ENCODE measurements around the gene SACS. TPM values are rescaled to one million over a fixed set of nuclear protein-coding genes. Genes with fewer than 3 reads are reported as not detected.

Gene SACS
- total RNA-seq, 1 experiment from 2014 or later, result 19.8 TPM

DNA sequence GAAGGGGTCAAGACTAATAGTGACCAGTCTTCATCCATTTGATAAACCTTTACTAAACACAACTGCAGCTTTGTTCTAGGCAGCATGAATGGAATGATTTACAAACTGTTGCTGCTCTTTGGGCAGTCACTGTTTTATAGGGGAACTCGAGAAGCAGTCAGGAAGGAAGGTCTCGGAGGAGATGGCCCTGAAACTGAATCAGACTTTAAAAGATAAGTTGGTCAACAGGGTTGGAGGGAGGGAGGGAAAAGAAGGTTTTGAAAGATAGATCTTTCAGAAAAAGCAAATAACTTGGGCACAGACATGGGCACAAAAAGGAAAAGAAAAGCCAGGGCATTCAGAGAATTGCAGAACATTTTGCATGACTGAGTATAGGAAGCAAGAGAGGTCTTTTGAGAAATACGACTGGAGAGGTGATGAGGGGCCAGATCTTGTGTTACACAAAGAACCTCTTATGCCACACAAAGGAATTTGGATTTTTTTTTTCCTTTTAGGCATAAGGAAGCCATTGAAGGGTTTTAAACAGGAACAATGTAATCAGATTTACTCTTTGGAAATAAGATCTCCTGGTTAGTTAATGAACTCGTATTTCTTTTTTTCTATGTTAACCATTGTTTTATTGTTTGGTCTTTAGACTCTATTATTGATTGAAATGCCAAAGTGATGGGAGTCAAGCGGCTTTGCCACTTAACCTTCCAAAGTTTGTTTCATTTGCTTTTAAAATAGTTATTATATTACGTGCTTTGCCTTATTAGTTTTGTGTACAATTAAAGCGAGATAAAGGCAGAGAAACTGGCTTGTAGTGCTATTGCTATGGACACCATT is 37.5 kb upstream of the SACS start:
- no peak for TF ChIP-seq TCF7L2 (IDR thresholded peaks at IDR 0.05; ENCODE audit: low read depth, low read length)
- TF ChIP-seq, protein P1, sequence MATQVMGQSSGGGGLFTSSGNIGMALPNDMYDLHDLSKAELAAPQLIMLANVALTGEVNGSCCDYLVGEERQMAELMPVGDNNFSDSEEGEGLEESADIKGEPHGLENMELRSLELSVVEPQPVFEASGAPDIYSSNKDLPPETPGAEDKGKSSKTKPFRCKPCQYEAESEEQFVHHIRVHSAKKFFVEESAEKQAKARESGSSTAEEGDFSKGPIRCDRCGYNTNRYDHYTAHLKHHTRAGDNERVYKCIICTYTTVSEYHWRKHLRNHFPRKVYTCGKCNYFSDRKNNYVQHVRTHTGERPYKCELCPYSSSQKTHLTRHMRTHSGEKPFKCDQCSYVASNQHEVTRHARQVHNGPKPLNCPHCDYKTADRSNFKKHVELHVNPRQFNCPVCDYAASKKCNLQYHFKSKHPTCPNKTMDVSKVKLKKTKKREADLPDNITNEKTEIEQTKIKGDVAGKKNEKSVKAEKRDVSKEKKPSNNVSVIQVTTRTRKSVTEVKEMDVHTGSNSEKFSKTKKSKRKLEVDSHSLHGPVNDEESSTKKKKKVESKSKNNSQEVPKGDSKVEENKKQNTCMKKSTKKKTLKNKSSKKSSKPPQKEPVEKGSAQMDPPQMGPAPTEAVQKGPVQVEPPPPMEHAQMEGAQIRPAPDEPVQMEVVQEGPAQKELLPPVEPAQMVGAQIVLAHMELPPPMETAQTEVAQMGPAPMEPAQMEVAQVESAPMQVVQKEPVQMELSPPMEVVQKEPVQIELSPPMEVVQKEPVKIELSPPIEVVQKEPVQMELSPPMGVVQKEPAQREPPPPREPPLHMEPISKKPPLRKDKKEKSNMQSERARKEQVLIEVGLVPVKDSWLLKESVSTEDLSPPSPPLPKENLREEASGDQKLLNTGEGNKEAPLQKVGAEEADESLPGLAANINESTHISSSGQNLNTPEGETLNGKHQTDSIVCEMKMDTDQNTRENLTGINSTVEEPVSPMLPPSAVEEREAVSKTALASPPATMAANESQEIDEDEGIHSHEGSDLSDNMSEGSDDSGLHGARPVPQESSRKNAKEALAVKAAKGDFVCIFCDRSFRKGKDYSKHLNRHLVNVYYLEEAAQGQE (IDR thresholded peaks at IDR 0.05; ENCODE audit: insufficient read depth in 1 of 2, low read depth in 2 of 2, low read length in 1 of 2), result no peak
- TF ChIP-seq, protein P2, sequence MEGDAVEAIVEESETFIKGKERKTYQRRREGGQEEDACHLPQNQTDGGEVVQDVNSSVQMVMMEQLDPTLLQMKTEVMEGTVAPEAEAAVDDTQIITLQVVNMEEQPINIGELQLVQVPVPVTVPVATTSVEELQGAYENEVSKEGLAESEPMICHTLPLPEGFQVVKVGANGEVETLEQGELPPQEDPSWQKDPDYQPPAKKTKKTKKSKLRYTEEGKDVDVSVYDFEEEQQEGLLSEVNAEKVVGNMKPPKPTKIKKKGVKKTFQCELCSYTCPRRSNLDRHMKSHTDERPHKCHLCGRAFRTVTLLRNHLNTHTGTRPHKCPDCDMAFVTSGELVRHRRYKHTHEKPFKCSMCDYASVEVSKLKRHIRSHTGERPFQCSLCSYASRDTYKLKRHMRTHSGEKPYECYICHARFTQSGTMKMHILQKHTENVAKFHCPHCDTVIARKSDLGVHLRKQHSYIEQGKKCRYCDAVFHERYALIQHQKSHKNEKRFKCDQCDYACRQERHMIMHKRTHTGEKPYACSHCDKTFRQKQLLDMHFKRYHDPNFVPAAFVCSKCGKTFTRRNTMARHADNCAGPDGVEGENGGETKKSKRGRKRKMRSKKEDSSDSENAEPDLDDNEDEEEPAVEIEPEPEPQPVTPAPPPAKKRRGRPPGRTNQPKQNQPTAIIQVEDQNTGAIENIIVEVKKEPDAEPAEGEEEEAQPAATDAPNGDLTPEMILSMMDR (IDR thresholded peaks at IDR 0.05), result no peak
- no peak for TF ChIP-seq SIN3A (IDR thresholded peaks at IDR 0.05; ENCODE audit: borderline replicate concordance, insufficient read depth, low read depth, low read length)
- no peak for TF ChIP-seq POLR2AphosphoS5 (IDR thresholded peaks at IDR 0.05; ENCODE audit: low read depth, low read length)
- ChIA-PET POLR2A (no interaction called here), CTCF (no interaction called here)
- in situ Hi-C loops (cut with HindIII; ENCODE audit: low pct_unique_long_range_greater_than_20kb, low sequenced_read_pairs) (no loop called here), intact Hi-C loops (cut with micrococcal nuclease; ENCODE audit: unreplicated experiment) (no loop called here)
- Histone ChIP-seq H3K4me3 (ENCODE audit: low read depth in 2 of 2, low read length in 2 of 2) (no peak overlapping the region), H3K27ac (ENCODE audit: low read length) (no peak overlapping the region), H3K4me1 (ENCODE audit: control insufficient read depth, insufficient read depth, low read length) (no peaks in the 10 kb centered on the region), H3K27me3 (ENCODE audit: control insufficient read depth, insufficient read depth, low read length) (no peaks in the 10 kb centered on the region), H3K9me3 (ENCODE audit: control insufficient read depth, insufficient read depth, low read depth, low read length) (no peaks in the 10 kb centered on the region), H3K36me3 (ENCODE audit: control insufficient read depth, insufficient read depth, low read length) (no peaks in the 10 kb centered on the region)
- DNase-seq (ENCODE audit: low read depth, low spot score) (no peak), ATAC-seq (no peak)
- no TSS peak for BruUV-seq (replicated peaks)

DNA sequence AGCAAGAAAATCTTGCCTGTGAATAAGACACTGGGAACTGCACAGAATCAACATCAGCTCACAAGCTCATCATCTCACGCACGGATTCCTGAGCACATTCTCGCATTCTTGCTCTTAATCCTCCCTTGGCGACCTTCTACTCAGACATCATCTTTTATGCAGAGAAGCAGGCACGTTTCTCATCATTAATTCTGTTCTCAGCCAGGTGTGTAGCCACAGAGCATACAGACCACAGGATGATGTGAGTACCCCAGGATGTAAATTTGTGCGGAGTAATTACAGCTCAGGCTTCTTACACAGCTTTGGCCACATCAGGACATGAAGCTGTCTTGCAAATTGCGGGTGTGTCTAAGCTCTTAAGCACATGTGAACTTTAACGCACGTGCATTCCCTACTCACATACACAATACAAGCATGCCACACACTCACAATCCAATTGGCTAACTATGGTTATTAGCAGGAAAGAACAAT is 36.5 kb upstream of the SACS start:
- POLR2A ChIA-PET, result no interaction called here
- BruUV-seq (replicated peaks), result no TSS peak
- ATAC-seq (no peak), DNase-seq (ENCODE audit: low read depth, low spot score) (no peak)
- TF ChIP-seq SIN3A (IDR thresholded peaks at IDR 0.05; ENCODE audit: borderline replicate concordance, insufficient read depth, low read depth, low read length), result no peak
- TF ChIP-seq, protein P1 (IDR thresholded peaks at IDR 0.05; ENCODE audit: insufficient read depth in 1 of 2, low read depth in 2 of 2, low read length in 1 of 2), result no peak
- TF ChIP-seq TCF7L2 (IDR thresholded peaks at IDR 0.05; ENCODE audit: low read depth, low read length), result no peak
- TF ChIP-seq POLR2AphosphoS5 (IDR thresholded peaks at IDR 0.05; ENCODE audit: low read depth, low read length), result no peak
- TF ChIP-seq, protein P2 (IDR thresholded peaks at IDR 0.05), result no peak
- intact Hi-C loops (cut with micrococcal nuclease; ENCODE audit: unreplicated experiment), result loop anchor here (5.0 to 10.0 kb wide), 2 partner anchors 95 to 402 kb away; no protein-coding TSS in a partner anchor
- no peaks in the 10 kb centered on the region for H3K4me1 ChIP-seq (ENCODE audit: control insufficient read depth, insufficient read depth, low read length)
- in situ Hi-C loops (cut with HindIII; ENCODE audit: low pct_unique_long_range_greater_than_20kb, low sequenced_read_pairs), result no loop called here
- no peaks in the 10 kb centered on the region for H3K27me3 ChIP-seq (ENCODE audit: control insufficient read depth, insufficient read depth, low read length)
- no peaks in the 10 kb centered on the region for H3K9me3 ChIP-seq (ENCODE audit: control insufficient read depth, insufficient read depth, low read depth, low read length)
- no peaks in the 10 kb centered on the region for H3K36me3 ChIP-seq (ENCODE audit: control insufficient read depth, insufficient read depth, low read length)
- H3K4me3 ChIP-seq (ENCODE audit: low read depth in 2 of 2, low read length in 2 of 2), result no peak overlapping the region
- CTCF ChIA-PET, result no interaction called here
- no peak overlapping the region for H3K27ac ChIP-seq (ENCODE audit: low read length)

Data from Panc1 (cell line).